ENCODE results near the gene STAT6.

- TF ChIP-seq EZH2 (IDR thresholded peaks at IDR 0.05; ENCODE audit: borderline replicate concordance, insufficient read depth, low read depth, low read length, poor library complexity, severe bottlenecking) (no peak), CTCF (IDR thresholded peaks at IDR 0.05) (no peak)
Observed at GRCh38 chr12:57097554-57097835, 13.7 kb downstream of the STAT6 start.

Data from B cell (primary cell).